CD4-positive, alpha-beta T cell (primary cell): Measurements from ENCODE around the gene PAFAH1B2. TPM values are rescaled to one million over a fixed set of nuclear protein-coding genes. Genes with fewer than 3 reads are reported as not detected.

ENCODE experiments used
- ATAC-seq: fragments of 200-7000 bp; cut with Tn5 transposase; one replicate; pipeline ENCODE4 v1.10.0; 2022; ENCODE audit warnings: mild to moderate bottlenecking; ENCODE audit not compliant: poor library complexity
- CTCF ChIA-PET: fragments of 350-600 bp; sonication (Branson Sonifier 250); formaldehyde crosslinking; loops from one replicate; lab custom pipeline; 2021; ENCODE audit warnings: antibody characterized with exemption, inconsistent platforms; lab: Charles Lee
- POLR2A ChIA-PET: fragments of 350-600 bp; sonication (Branson Sonifier 250); formaldehyde crosslinking; loops from one replicate; lab custom pipeline; 2021; ENCODE audit warnings: antibody characterized with exemption, inconsistent platforms; lab: Charles Lee
- DNase-seq, 14 experiments: peaks; one replicate each; pipeline ENCODE4 v3.0.0-alpha.2; 2013 to 2020; ENCODE audit warnings: mixed read lengths in 2 of 14
- H3K27ac ChIP-seq, 2 donors: one replicate each; pipeline versions ENCODE4 v1.5.1 to v1.7.0; 2013; ENCODE audit warnings: low read length in 2 of 2, low read depth in 1 of 2, mild to moderate bottlenecking in 1 of 2
- H3K27me3 ChIP-seq, 2 experiments: 1 replicate in 1 of 2; 2 replicates in 1 of 2; pipeline versions ENCODE4 v1.6.1 to v1.7.0; 2013; ENCODE audit warnings: low read length in 2 of 2, control low read depth in 1 of 2, mild to moderate bottlenecking in 1 of 2, moderate library complexity in 1 of 2; ENCODE audit not compliant: insufficient read depth in 2 of 2, control insufficient read depth in 1 of 2
- H3K36me3 ChIP-seq: one replicate; pipeline ENCODE4 v1.6.1; 2013; ENCODE audit warnings: low read length, control low read depth; ENCODE audit not compliant: insufficient read depth
- H3K4me1 ChIP-seq: one replicate; pipeline ENCODE4 v1.6.1; 2013; ENCODE audit warnings: low read length, control low read depth; ENCODE audit not compliant: insufficient read depth
- H3K4me3 ChIP-seq: one replicate; pipeline ENCODE4 v1.5.1; 2013; ENCODE audit warnings: mild to moderate bottlenecking, low read length, moderate library complexity
- H3K9me3 ChIP-seq, 2 experiments: 1 replicate in 1 of 2; 2 replicates in 1 of 2; pipeline versions ENCODE4 v1.6.1 to v1.7.0; 2013; ENCODE audit warnings: low read length in 2 of 2, mild to moderate bottlenecking in 2 of 2, control low read depth in 1 of 2, moderate library complexity in 1 of 2; ENCODE audit not compliant: control insufficient read depth in 1 of 2, insufficient read depth in 1 of 2
- H3K27ac Mint-ChIP-seq: one replicate; pipeline ENCODE4 v1.8.0; 2020; ENCODE audit warnings: mixed read lengths
- H3K27me3 Mint-ChIP-seq: one replicate; pipeline ENCODE4 v1.8.0; 2021; ENCODE audit warnings: mixed read lengths
- H3K36me3 Mint-ChIP-seq: one replicate; pipeline ENCODE4 v1.8.0; 2021; ENCODE audit warnings: low read depth, mixed read lengths
- H3K4me1 Mint-ChIP-seq: one replicate; pipeline ENCODE4 v1.8.0; 2021; ENCODE audit warnings: low read depth, mixed read lengths
- H3K4me3 Mint-ChIP-seq: one replicate; pipeline ENCODE4 v1.8.0; 2020; ENCODE audit warnings: mild to moderate bottlenecking, mixed read lengths
- H3K9me3 Mint-ChIP-seq: one replicate; pipeline ENCODE4 v1.8.0; 2020; ENCODE audit warnings: mixed read lengths
- CTCF ChIP-seq: fragments of 200-600 bp; IDR thresholded peaks from one replicate; pipeline ENCODE4 v1.8.0; 2022; ENCODE audit warnings: antibody characterized with exemption, mild to moderate bottlenecking
- intact Hi-C, 2 experiments: fragments of 100-400 bp; cut with DNase I in 1 of 2; cut with micrococcal nuclease in 1 of 2; formaldehyde crosslinking; loops; one replicate each; pipeline versions ENCODE4 v1.15.1 to v1.9.0; 2023 to 2025; cut with DNase I, micrococcal nuclease
- total RNA-seq, 174 experiments: library from RNA in 2 of 174; stranded (reverse) in 2 of 174; gene quantifications; one replicate each; pipeline ENCODE4 v1.2.3 and lab custom pipeline; 2021 to 2026

PAFAH1B2 gene
- total RNA-seq, 2 experiments from 2014 or later = 44.3 to 45.6 TPM

GRCh38 chr11:117191680-117192400 is 47.8 kb downstream of the PAFAH1B2 start:
- no peak for ATAC-seq
- TF ChIP-seq CTCF = no peak
- Mint-ChIP-seq H3K27me3 (no peaks in the 10 kb centered on the region), H3K36me3 (peaks cover 43% of the 10 kb centered on the region), H3K4me3 (no peak overlapping the region), H3K9me3 (no peaks in the 10 kb centered on the region), H3K27ac (no peak overlapping the region), H3K4me1 (peaks cover 5% of the 10 kb centered on the region)
- POLR2A ChIA-PET = no interaction called here
- Histone ChIP-seq H3K9me3 (no peaks in the 10 kb centered on the region), H3K4me1 (peaks cover 2% of the 10 kb centered on the region), H3K36me3 (peaks cover 37% of the 10 kb centered on the region), H3K27ac (no peak overlapping the region), H3K4me3 (no peak overlapping the region), H3K27me3 (no peaks in the 10 kb centered on the region)
- CTCF ChIA-PET = no interaction called here
- intact Hi-C loops = no loop called here
- no peak for DNase-seq

- H3K36me3 Mint-ChIP-seq = peaks cover 37% of the 10 kb centered on the region
- H3K4me3 Mint-ChIP-seq = no peak overlapping the region
- ATAC-seq (no peak), DNase-seq (no peak)
- H3K27me3 Mint-ChIP-seq = no peaks in the 10 kb centered on the region
- no peaks in the 10 kb centered on the region for H3K9me3 ChIP-seq
- CTCF ChIA-PET = no interaction called here
- no peak overlapping the region for H3K27ac Mint-ChIP-seq
- H3K27ac ChIP-seq = peak overlapping the region in 1 of 2 donors; percentile 9
- intact Hi-C loops = no loop called here
- no peaks in the 10 kb centered on the region for H3K9me3 Mint-ChIP-seq
- TF ChIP-seq CTCF = no peak
- H3K4me3 ChIP-seq = no peak overlapping the region
- peaks cover 5% of the 10 kb centered on the region for H3K4me1 Mint-ChIP-seq
- POLR2A ChIA-PET = no interaction called here
- H3K4me1 ChIP-seq = peaks cover 2% of the 10 kb centered on the region
- H3K36me3 ChIP-seq = peaks cover 32% of the 10 kb centered on the region
- no peaks in the 10 kb centered on the region for H3K27me3 ChIP-seq
These were observed 48.4 kb downstream of the PAFAH1B2 start for GRCh38 chr11:117192401-117192875.

GRCh38 chr11:117193130-117194020 is 49.3 kb downstream of the PAFAH1B2 start:
- Histone ChIP-seq H3K4me1 (peaks cover 2% of the 10 kb centered on the region), H3K4me3 (no peak overlapping the region), H3K36me3 (peaks cover 27% of the 10 kb centered on the region), H3K27me3 (no peaks in the 10 kb centered on the region), H3K9me3 (no peaks in the 10 kb centered on the region), H3K27ac (peak overlapping the region in 1 of 2 donors; percentile 9)
- peaks cover 29% of the 10 kb centered on the region for H3K36me3 Mint-ChIP-seq
- H3K27me3 Mint-ChIP-seq = no peaks in the 10 kb centered on the region
- ATAC-seq (no peak), DNase-seq (no peak)
- no peak overlapping the region for H3K4me3 Mint-ChIP-seq
- TF ChIP-seq CTCF = no peak
- H3K9me3 Mint-ChIP-seq = no peaks in the 10 kb centered on the region
- ChIA-PET CTCF (no interaction called here), POLR2A (interaction anchor here (4.8 kb wide), 1 partner anchor 14 kb away, joined by 18 read pairs; the partner anchor contains the start of gene SIDT2)
- no peak overlapping the region for H3K27ac Mint-ChIP-seq
- peaks cover 8% of the 10 kb centered on the region for H3K4me1 Mint-ChIP-seq
- intact Hi-C loops = no loop called here
